H1 (cell line): ENCODE data around the gene HIVEP3. TPM values are rescaled to one million over a fixed set of nuclear protein-coding genes. Genes with fewer than 3 reads are reported as not detected.

ENCODE experiments used
- CTCF ChIA-PET: fragments of 300-600 bp; sonication (Branson Sonifier 250); formaldehyde crosslinking; loops from one replicate; lab custom pipeline; 2021; ENCODE audit not compliant: partially characterized antibody; lab: Charles Lee
- POLR2A ChIA-PET: fragments of 300-600 bp; sonication (Branson Sonifier 250); formaldehyde crosslinking; loops from one replicate; lab custom pipeline; 2021; ENCODE audit warnings: inconsistent platforms; ENCODE audit not compliant: partially characterized antibody; lab: Charles Lee
- DNase-seq, 2 experiments: peaks; one replicate each; pipeline versions ENCODE4 v3.0.0 to v3.0.0-alpha.2; 2010 to 2022; ENCODE audit warnings: low spot score in 2 of 2, low read depth in 1 of 2, mixed read lengths in 1 of 2
- FAIRE-seq: peaks from 2 replicates; lab custom pipeline; 2011; peaks lifted over from hg19 to GRCh38; lab: Jason Lieb, UNC
- H2AFZ ChIP-seq: 2 replicates; pipeline ENCODE4 v1.8.1; 2012; ENCODE audit warnings: low read length, inconsistent platforms
- H2AK5ac ChIP-seq: 2 replicates; pipeline ENCODE4 v1.6.1; 2013; ENCODE audit warnings: low read depth, low read length
- H2BK120ac ChIP-seq: replicated peaks from 2 replicates; pipeline ENCODE3; 2013; ENCODE audit warnings: low read depth, low read length, inconsistent platforms
- H2BK12ac ChIP-seq: 2 replicates; pipeline ENCODE4 v1.6.1; 2013; ENCODE audit warnings: low read depth, low read length
- H2BK15ac ChIP-seq: 2 replicates; pipeline ENCODE4 v1.6.1; 2013; ENCODE audit warnings: low read length
- H2BK20ac ChIP-seq: 2 replicates; pipeline ENCODE4 v1.6.1; 2013; ENCODE audit warnings: low read length
- H2BK5ac ChIP-seq: 2 replicates; pipeline ENCODE4 v1.6.1; 2013; ENCODE audit warnings: low read depth, low read length
- H3K14ac ChIP-seq: 2 replicates; pipeline ENCODE4 v1.6.1; 2013; ENCODE audit warnings: inconsistent platforms; ENCODE audit not compliant: insufficient read length
- H3K18ac ChIP-seq: 2 replicates; pipeline ENCODE4 v1.6.1; 2013; ENCODE audit warnings: low read length; ENCODE audit errors: extremely low read depth
- H3K23ac ChIP-seq: 2 replicates; pipeline ENCODE4 v1.6.1; 2013; ENCODE audit warnings: inconsistent platforms; ENCODE audit not compliant: insufficient read length
- H3K23me2 ChIP-seq: 2 replicates; pipeline ENCODE4 v1.6.1; 2013; ENCODE audit warnings: low read depth, low read length
- H3K27ac ChIP-seq: 2 replicates; pipeline ENCODE4 v1.6.1; 2011; ENCODE audit warnings: low read depth, low read length, inconsistent platforms
- H3K27me3 ChIP-seq, 4 experiments: replicated peaks in 1 of 4; 1 replicate in 1 of 4; 2 replicates in 3 of 4; pipeline versions ENCODE4 v1.6.1 to v1.8.1; 2011 to 2013; ENCODE audit warnings: low read length in 3 of 4, mild to moderate bottlenecking in 3 of 4, inconsistent platforms in 2 of 4, mixed read lengths in 2 of 4, moderate library complexity in 1 of 4; ENCODE audit not compliant: control insufficient read depth in 3 of 4, insufficient read depth in 3 of 4; ENCODE audit errors: extremely low read depth in 1 of 4
- H3K36me3 ChIP-seq, 4 experiments: 2 replicates each; pipeline versions ENCODE4 v1.6.1 to v1.8.1; 2011 to 2013; ENCODE audit warnings: mild to moderate bottlenecking in 4 of 4, low read length in 3 of 4, moderate library complexity in 2 of 4, control low read depth in 1 of 4, inconsistent platforms in 1 of 4; ENCODE audit not compliant: insufficient read depth in 4 of 4, control insufficient read depth in 2 of 4
- H3K4ac ChIP-seq: replicated peaks from 2 replicates; pipeline ENCODE3; 2013; ENCODE audit warnings: low read length, low read depth, mixed read lengths, inconsistent platforms; ENCODE audit not compliant: insufficient read length
- H3K4me1 ChIP-seq, 4 experiments: replicated peaks in 1 of 4; 1 replicate in 1 of 4; 2 replicates in 3 of 4; pipeline versions ENCODE4 v1.6.1 to v1.8.1; 2011 to 2013; ENCODE audit warnings: low read length in 3 of 4, inconsistent platforms in 2 of 4, mixed read lengths in 1 of 4; ENCODE audit not compliant: insufficient read depth in 4 of 4, control insufficient read depth in 3 of 4
- H3K4me2 ChIP-seq, 2 experiments: 2 replicates each; pipeline versions ENCODE4 v1.6.1 to v1.8.1; 2011 to 2013; ENCODE audit warnings: low read depth in 2 of 2, low read length in 2 of 2, control low read depth in 1 of 2, inconsistent platforms in 1 of 2, mild to moderate bottlenecking in 1 of 2; ENCODE audit not compliant: insufficient read depth in 1 of 2
- H3K4me3 ChIP-seq, 4 experiments: fragments of 200-600, 300-600 bp in 1 of 4; sonication (generic), shearing (Covaris generic), sonication (Bioruptor Twin) in 1 of 4; 2 replicates each; pipeline versions ENCODE4 v1.5.1 to v1.8.1; 2011 to 2016; ENCODE audit warnings: low read length in 4 of 4, low read depth in 3 of 4, control low read depth in 2 of 4, inconsistent platforms in 2 of 4, mild to moderate bottlenecking in 2 of 4, mixed read lengths in 1 of 4, moderate library complexity in 1 of 4; ENCODE audit not compliant: insufficient read depth in 2 of 4; ENCODE audit errors: extremely low read depth in 1 of 4
- H3K56ac ChIP-seq: replicated peaks from 2 replicates; pipeline ENCODE3; 2013; ENCODE audit warnings: low read depth, mild to moderate bottlenecking, mixed read lengths, low read length, inconsistent platforms; ENCODE audit not compliant: insufficient read length
- H3K79me1 ChIP-seq: 2 replicates; pipeline ENCODE4 v1.6.1; 2013; ENCODE audit warnings: low read depth, low read length, control low read depth
- H3K79me2 ChIP-seq, 2 experiments: 2 replicates each; pipeline versions ENCODE4 v1.6.1 to v1.8.1; 2012 to 2013; ENCODE audit warnings: low read length in 2 of 2, mild to moderate bottlenecking in 2 of 2, inconsistent platforms in 1 of 2; ENCODE audit not compliant: insufficient read depth in 2 of 2, control insufficient read depth in 1 of 2
- H3K9ac ChIP-seq, 4 experiments: replicated peaks in 1 of 4; 1 replicate in 1 of 4; 2 replicates in 3 of 4; pipeline versions ENCODE4 v1.6.1 to v1.8.1; 2011 to 2013; ENCODE audit warnings: low read depth in 3 of 4, low read length in 3 of 4, control low read depth in 2 of 4, mild to moderate bottlenecking in 2 of 4, moderate library complexity in 2 of 4, inconsistent platforms in 1 of 4; ENCODE audit errors: extremely low read depth in 1 of 4
- H3K9me3 ChIP-seq, 2 experiments: 2 replicates each; pipeline versions ENCODE4 v1.6.1 to v1.8.1; 2012 to 2013; ENCODE audit warnings: mild to moderate bottlenecking in 2 of 2, moderate library complexity in 2 of 2, control low read depth in 1 of 2, inconsistent platforms in 1 of 2, low read depth in 1 of 2, low read length in 1 of 2, mixed read lengths in 1 of 2; ENCODE audit not compliant: insufficient read depth in 2 of 2
- H4K20me1 ChIP-seq, 2 experiments: replicated peaks in 1 of 2; 2 replicates each; pipeline versions ENCODE3 to v1.8.1; 2011 to 2013; ENCODE audit warnings: inconsistent platforms in 2 of 2, low read length in 2 of 2, mild to moderate bottlenecking in 1 of 2; ENCODE audit not compliant: insufficient read depth in 2 of 2, control insufficient read depth in 1 of 2
- H4K5ac ChIP-seq: 2 replicates; pipeline ENCODE4 v1.6.1; 2013; ENCODE audit warnings: low read length, low read depth, mixed read lengths, inconsistent platforms; ENCODE audit not compliant: insufficient read length
- H4K8ac ChIP-seq: 2 replicates; pipeline ENCODE4 v1.8.0; 2013; ENCODE audit warnings: mild to moderate bottlenecking, moderate library complexity, low read length, inconsistent platforms; ENCODE audit not compliant: insufficient read depth; ENCODE audit errors: extremely low read depth
- H4K91ac ChIP-seq: replicated peaks from 2 replicates; pipeline ENCODE3; 2013; ENCODE audit warnings: low read length, mixed read lengths, inconsistent platforms; ENCODE audit not compliant: insufficient read length
- ASH2L ChIP-seq: fragments of 200-600, 300-600 bp; sonication (generic); IDR thresholded peaks from one replicate; pipeline ENCODE4 v1.7.1; 2017; ENCODE audit warnings: low read length
- CBX8 ChIP-seq: fragments of 300-800, 300-1000 bp; sonication (generic); IDR thresholded peaks from 2 replicates; pipeline ENCODE4 v1.7.1; 2016; ENCODE audit warnings: low read depth, low read length, borderline replicate concordance
- EP300 ChIP-seq, 2 experiments: IDR thresholded peaks; 1 replicate in 1 of 2; 2 replicates in 1 of 2; pipeline ENCODE4 v1.6.1; 2011 to 2012; ENCODE audit warnings: low read depth in 2 of 2, low read length in 2 of 2, mild to moderate bottlenecking in 2 of 2, borderline replicate concordance in 1 of 2, inconsistent platforms in 1 of 2, moderate library complexity in 1 of 2
- HDAC6 ChIP-seq: IDR thresholded peaks from one replicate; pipeline ENCODE4 v1.7.1; 2012; ENCODE audit warnings: low read depth, mild to moderate bottlenecking, inconsistent platforms, low read length, moderate library complexity
- SIN3A ChIP-seq, 2 experiments: IDR thresholded peaks in 1 of 2; conservative IDR thresholded peaks in 1 of 2; 2 replicates each; pipeline ENCODE4 v1.6.1; 2011 to 2012; ENCODE audit warnings: low read length in 2 of 2, improper control_type of control experiment in 1 of 2, low read depth in 1 of 2, mild to moderate bottlenecking in 1 of 2
- SUZ12 ChIP-seq: fragments of 200-600 bp; sonication (generic); IDR thresholded peaks from 2 replicates; pipeline ENCODE4 v1.6.1; 2012; ENCODE audit warnings: mild to moderate bottlenecking, inconsistent platforms, low read length, moderate library complexity, mixed read lengths
- TCF12 ChIP-seq: IDR thresholded peaks from 2 replicates; pipeline ENCODE4 v1.6.1; 2011; ENCODE audit warnings: low read depth, mild to moderate bottlenecking, low read length
- USF2 ChIP-seq: IDR thresholded peaks from 2 replicates; pipeline ENCODE4 v1.6.1; 2011; ENCODE audit warnings: low read length, improper control_type of control experiment
- YY1 ChIP-seq: IDR thresholded peaks from 2 replicates; pipeline ENCODE4 v1.6.1; 2011; ENCODE audit warnings: low read depth, mild to moderate bottlenecking, low read length
- ZNF274 ChIP-seq: IDR thresholded peaks from 2 replicates; pipeline ENCODE4 v1.7.0; 2012; ENCODE audit warnings: low read length, borderline replicate concordance; ENCODE audit errors: extremely low read depth
- WGBS, 2 experiments: shearing (Covaris generic) in 1 of 2; methylation state at CpG; one replicate each; pipeline versions ENCODE4 v1.1.6 to v1.1.7; 2013 to 2015; ENCODE audit warnings: low lambda C conversion rate in 2 of 2, mixed read lengths in 2 of 2, inconsistent platforms in 1 of 2, low coverage in 1 of 2, missing lambda C conversion rate in 1 of 2; ENCODE audit not compliant: insufficient replicate concordance in 2 of 2, insufficient coverage in 1 of 2, insufficient read length in 1 of 2; ENCODE audit errors: extremely low coverage in 1 of 2, missing lambda C conversion rate in 1 of 2; 5-methylcytosine and 5-hydroxymethylcytosine counted together
- polyA plus RNA-seq, 7 experiments: library from polyadenylated mRNA; depleted of rRNA in 3 of 7; stranded (reverse) in 5 of 7; unstranded in 2 of 7; fragments of >200 nt in 5 of 7; fragments of 200-250 nt in 2 of 7; gene quantifications; 1 replicate in 5 of 7; 2 replicates in 1 of 7; 4 replicates in 1 of 7; pipeline versions ENCODE4 v1.2.1 to v1.2.3, GENCODE V29; 2011 to 2013; ENCODE audit warnings: missing spikeins in 2 of 7, mixed read lengths in 2 of 7
- total RNA-seq: library from RNA; stranded (reverse); fragmentation: NEBNext Ultra II Directional; extraction: Animal tissue kit (Norgen Biotek cat#: 25700); gene quantifications from 2 replicates; pipeline ENCODE4 v1.2.1, GENCODE V29; 2021

The HIVEP3 gene
- total and polyA plus RNA-seq, 2 of the 8 experiments (the other 6 are each of a cell fraction or from before 2014, with no cell fraction given) = 0.24 to 0.69 TPM

GRCh38 chr1:41892301-41892781, 26.4 kb downstream of the HIVEP3 start:
- DNase-seq (no peak), FAIRE-seq (no peak)
- Histone ChIP-seq H2BK5ac (no peak overlapping the region), H3K9me3 (no peaks in the 10 kb centered on the region), H3K4me1 (no peaks in the 10 kb centered on the region), H2AK5ac (no peak overlapping the region), H3K23ac (no peak overlapping the region), H2AFZ (no peak overlapping the region), H4K91ac (no peak overlapping the region), H2BK12ac (no peak overlapping the region), H3K27me3 (no peaks in the 10 kb centered on the region), H3K18ac (no peak overlapping the region), H3K27ac (no peak overlapping the region), H3K9ac (no peak overlapping the region), H3K36me3 (no peaks in the 10 kb centered on the region), H4K5ac (no peak overlapping the region), H2BK120ac (no peak overlapping the region), H3K14ac (no peak overlapping the region), H3K4me3 (no peak overlapping the region), H4K8ac (no peak overlapping the region; the same call in 1 of the 2 replicates), H2BK15ac (no peak overlapping the region), H3K4me2 (no peak overlapping the region), H3K56ac (no peak overlapping the region), H2BK20ac (no peak overlapping the region), H3K79me2 (no peaks in the 10 kb centered on the region), H3K23me2 (peaks cover 6% of the 10 kb centered on the region; the same call in 1 of the 2 replicates), H4K20me1 (peaks cover 0 to 5% of the 10 kb centered on the region in 2 experiments), H3K4ac (no peak overlapping the region), H3K79me1 (no peaks in the 10 kb centered on the region)
- CTCF ChIA-PET = interaction anchor here (0.7 to 1.9 kb wide), 5 partner anchors 32 to 313 kb away, joined by 3 to 10 read pairs (median 4); no protein-coding TSS in a partner anchor
- 80% methylated on average over 5 of the region's 5 CpGs; no CpG with 5 or more reads in 1 of the 2 experiments for WGBS, 2 experiments
- POLR2A ChIA-PET = no interaction called here
- no peak for TF ChIP-seq EP300 (IDR thresholded peaks at IDR 0.05; ENCODE audit: borderline replicate concordance in 1 of 2, low read depth in 2 of 2, low read length in 2 of 2)
- no peak for TF ChIP-seq YY1
- TF ChIP-seq SIN3A (conservative IDR thresholded peaks at IDR 0.05 in 1 of 2, IDR thresholded peaks at IDR 0.05 in 1 of 2; ENCODE audit: low read depth in 1 of 2, low read length in 2 of 2) = no peak
- TF ChIP-seq HDAC6 = no peak
- TF ChIP-seq CBX8 = no peak
- TF ChIP-seq USF2 = no peak
- TF ChIP-seq ASH2L = no peak
- TF ChIP-seq ZNF274 = no peak
- TF ChIP-seq TCF12 = no peak
- TF ChIP-seq SUZ12 = no peak
